Effector memory CD4-positive, alpha-beta T cell (primary cell): ENCODE results near the gene IGF2.

Experiments
- DNase-seq, 3 donors: peaks; one replicate each; pipeline ENCODE4 v3.0.0-alpha.2; 2020
- H3K27ac ChIP-seq: 2 replicates; pipeline ENCODE4 v1.7.0; 2013; ENCODE audit warnings: mild to moderate bottlenecking, low read length, moderate library complexity; ENCODE audit not compliant: insufficient read depth, poor library complexity, severe bottlenecking
- H3K27me3 ChIP-seq: replicated peaks from 2 replicates; pipeline ENCODE4 v1.7.0; 2013; ENCODE audit warnings: mild to moderate bottlenecking, low read length; ENCODE audit not compliant: insufficient read depth, control insufficient read depth, poor library complexity, severe bottlenecking
- H3K36me3 ChIP-seq: 2 replicates; pipeline ENCODE4 v1.7.0; 2013; ENCODE audit warnings: mild to moderate bottlenecking, low read length, moderate library complexity; ENCODE audit not compliant: control insufficient read depth, insufficient read depth
- H3K4me1 ChIP-seq: 2 replicates; pipeline ENCODE4 v1.7.0; 2013; ENCODE audit warnings: low read length, mild to moderate bottlenecking; ENCODE audit not compliant: control insufficient read depth, insufficient read depth, poor library complexity, severe bottlenecking
- H3K4me3 ChIP-seq: 2 replicates; pipeline ENCODE4 v1.7.0; 2013; ENCODE audit warnings: low read length, low read depth, mild to moderate bottlenecking; ENCODE audit not compliant: insufficient read depth, poor library complexity, severe bottlenecking
- H3K9me3 ChIP-seq: 2 replicates; pipeline ENCODE4 v1.7.0; 2013; ENCODE audit warnings: mild to moderate bottlenecking, low read length, moderate library complexity; ENCODE audit not compliant: control insufficient read depth

Gene IGF2

DNA sequence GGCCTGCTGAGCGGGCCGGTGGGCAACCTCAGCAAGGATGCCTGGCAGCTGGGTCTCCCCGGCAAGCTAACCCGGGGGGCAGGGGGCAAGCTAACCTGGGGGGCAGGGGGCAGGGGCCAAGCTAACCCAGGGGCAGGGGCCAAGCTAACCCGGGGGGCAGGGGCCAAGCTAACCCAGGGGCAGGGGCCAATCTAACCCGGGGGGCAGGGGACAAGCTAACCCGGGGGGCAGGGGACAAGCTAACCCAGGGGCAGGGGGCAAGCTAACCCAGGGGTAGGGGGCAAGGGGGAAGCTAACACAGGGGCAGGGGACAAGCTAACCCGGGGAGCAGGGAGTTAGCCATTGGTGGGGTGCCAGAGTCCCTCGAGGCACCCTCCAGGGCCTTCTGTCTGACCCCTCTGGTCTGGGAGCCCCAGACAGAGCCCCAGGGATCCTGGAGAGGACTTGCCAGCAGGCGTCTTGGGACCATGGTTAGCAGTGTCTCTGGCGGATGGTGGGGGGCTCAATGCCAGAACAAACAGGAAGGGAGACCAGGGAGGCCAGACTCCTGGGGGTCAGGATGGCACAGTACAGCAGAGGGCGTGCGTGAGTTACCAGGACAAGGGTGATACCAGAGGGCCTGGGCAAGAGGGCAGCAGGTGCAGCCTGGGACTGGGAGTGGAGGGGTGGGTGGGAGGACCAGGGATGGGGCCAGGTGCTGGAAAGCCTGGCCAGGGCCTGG, 16.1 kb downstream of the IGF2 start:
- no peak for DNase-seq
- Histone ChIP-seq H3K9me3 (no peaks in the 10 kb centered on the region), H3K36me3 (no peaks in the 10 kb centered on the region), H3K27me3 (peaks cover 10% of the 10 kb centered on the region), H3K4me1 (no peaks in the 10 kb centered on the region), H3K4me3 (no peak overlapping the region), H3K27ac (no peak overlapping the region)

DNA sequence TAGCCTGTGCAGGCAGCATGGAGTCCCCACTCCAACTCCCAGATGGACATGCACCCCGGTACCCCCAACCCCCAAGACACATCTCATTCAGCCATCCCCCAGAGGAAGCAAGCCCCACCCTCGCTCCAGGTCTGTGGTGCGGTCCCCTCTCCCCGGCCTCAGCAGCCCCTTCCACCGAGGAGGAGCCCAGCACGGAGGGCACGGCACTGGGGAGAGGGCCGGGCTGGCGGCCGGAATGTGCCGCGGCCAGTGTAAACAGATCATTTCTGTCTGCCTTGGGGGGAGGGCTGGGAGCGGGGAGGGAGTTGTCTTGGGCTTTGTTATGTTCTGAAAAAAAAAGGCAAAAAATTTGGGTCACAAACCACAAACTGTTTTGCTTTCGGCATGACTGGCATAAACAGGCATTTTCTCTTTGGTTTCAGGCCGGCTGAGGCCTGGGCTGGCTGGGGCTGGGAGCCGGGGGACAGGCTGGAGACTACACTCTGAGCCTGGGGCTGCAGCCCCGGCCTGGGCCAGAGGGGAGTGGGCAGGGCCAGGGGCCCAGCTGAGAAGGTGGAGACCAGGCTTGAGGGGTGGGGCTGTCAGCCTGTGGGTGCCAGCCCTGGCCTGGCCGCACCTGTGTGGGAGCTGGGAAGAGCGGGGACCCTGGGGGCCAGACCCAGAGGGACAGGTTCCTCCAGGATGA, 16.8 kb downstream of the IGF2 start:
- no peaks in the 10 kb centered on the region for H3K4me1 ChIP-seq
- peaks cover 8% of the 10 kb centered on the region for H3K27me3 ChIP-seq
- no peak overlapping the region for H3K27ac ChIP-seq
- no peaks in the 10 kb centered on the region for H3K9me3 ChIP-seq
- no peaks in the 10 kb centered on the region for H3K36me3 ChIP-seq
- no peak overlapping the region for H3K4me3 ChIP-seq
- DNase-seq = no peak

DNA sequence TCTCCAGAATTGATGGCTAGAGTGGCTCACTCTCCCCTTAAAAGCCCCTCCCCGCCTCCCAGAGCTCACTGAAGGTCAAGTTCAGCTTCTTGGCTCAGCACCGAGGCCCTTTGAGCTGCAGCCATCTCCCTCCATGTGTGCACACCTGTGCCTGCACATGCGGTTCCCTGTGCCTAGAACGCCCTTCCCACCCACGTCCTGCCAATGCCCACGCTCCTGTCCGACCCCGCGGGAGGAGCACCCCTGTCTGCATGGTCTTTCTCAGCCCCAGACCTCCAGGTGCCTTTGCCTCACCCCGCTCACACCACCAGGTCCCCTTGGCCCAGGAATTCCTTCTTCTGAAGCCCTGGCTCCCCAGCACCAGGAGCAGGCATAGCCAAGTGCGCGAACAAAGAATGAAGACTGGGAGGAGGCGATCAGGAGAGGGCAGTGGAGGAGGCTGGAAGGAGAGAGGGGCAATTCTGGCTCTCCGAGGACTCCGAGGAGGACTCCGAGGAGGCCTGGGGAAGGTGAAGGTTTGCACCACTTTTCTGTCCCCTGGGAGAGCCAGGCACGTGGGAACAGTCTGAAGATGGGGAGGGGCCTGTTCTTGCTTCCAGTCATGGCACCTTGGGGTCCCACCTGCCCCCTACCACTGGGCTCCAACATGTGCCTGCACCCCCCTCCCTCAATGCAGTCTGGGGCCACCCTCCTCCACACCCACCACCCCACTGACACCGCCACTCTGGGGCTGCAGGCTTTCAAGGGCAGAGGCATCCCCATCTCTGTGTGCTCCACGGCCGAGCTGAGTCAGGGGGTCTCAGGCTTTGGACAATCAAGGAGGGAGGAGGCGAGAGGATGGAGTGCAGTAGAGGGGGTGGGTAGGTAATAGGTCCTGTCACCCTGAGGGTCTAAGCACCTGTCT, 17.7 kb downstream of the IGF2 start:
- Histone ChIP-seq H3K4me1 (no peaks in the 10 kb centered on the region), H3K36me3 (no peaks in the 10 kb centered on the region), H3K27me3 (peaks cover 8% of the 10 kb centered on the region), H3K27ac (no peak overlapping the region), H3K9me3 (no peaks in the 10 kb centered on the region), H3K4me3 (no peak overlapping the region)
- no peak for DNase-seq

DNA sequence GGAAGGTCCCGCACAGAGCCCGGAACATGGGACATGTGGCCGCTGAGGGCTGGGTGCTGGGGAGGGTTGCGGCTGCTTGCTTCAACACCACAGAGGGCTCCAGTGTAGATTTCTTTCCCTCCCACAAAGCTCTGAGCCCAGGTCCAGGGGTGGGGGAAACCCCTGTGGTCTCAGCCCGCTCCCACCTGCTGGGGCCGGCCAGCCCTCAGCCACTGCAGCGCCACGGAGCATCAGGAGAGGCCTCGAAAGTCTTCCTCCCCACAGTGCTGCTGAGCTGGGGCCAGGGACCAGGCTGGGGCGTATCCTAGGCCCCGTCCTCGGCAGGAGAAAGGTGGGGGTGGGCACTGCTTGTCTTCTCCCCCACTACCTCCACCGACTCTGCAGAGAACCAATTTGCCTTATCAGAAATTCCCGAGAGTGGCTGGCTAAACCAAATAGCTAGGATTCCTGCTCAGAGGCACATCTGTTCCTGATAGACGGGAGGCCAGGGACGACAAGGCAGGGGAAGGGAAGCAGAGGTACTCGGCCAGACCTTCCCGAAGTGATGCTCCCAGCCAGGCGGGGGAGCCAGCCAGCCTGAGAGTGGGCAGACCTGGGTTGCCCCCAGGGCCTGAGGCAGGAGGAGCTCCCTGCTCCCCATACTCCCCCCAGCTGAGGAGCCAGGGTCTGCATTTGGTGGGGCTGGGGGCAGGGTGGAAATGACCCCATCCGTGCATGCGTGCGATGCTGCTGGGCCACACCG, 18.7 kb downstream of the IGF2 start:
- H3K9me3 ChIP-seq = no peaks in the 10 kb centered on the region
- H3K4me3 ChIP-seq = no peak overlapping the region
- no peaks in the 10 kb centered on the region for H3K36me3 ChIP-seq
- H3K27ac ChIP-seq = no peak overlapping the region
- no peaks in the 10 kb centered on the region for H3K4me1 ChIP-seq
- H3K27me3 ChIP-seq = peaks cover 8% of the 10 kb centered on the region
- DNase-seq = no peak

DNA sequence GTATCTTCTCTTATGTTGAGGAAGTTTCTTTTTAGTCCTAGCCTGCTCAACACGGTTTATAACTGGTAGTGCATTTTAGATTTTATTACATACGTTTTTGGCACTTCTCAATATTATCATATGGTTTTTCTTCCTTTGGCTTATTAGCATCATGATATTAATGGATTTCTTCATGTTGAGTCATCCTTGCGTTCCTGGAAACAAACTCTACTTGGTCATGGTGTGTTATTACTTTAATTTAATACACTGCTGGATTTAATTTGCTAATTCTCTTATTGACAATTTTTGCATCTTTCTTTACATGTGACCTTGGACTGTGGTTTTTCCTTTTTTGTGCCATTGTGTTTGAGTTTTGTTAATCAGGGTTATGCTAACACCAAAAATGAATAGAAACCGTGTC, 20.5 kb downstream of the IGF2 start:
- no peak overlapping the region for H3K27ac ChIP-seq
- DNase-seq = no peak

GRCh38 chr11:2116680-2117079, 22.5 kb downstream of the IGF2 start:
- DNase-seq = no peak
- H3K4me3 ChIP-seq = no peak overlapping the region
- H3K36me3 ChIP-seq = no peaks in the 10 kb centered on the region
- no peak overlapping the region for H3K27ac ChIP-seq
- H3K9me3 ChIP-seq = no peaks in the 10 kb centered on the region
- no peaks in the 10 kb centered on the region for H3K4me1 ChIP-seq
- peaks cover 3% of the 10 kb centered on the region for H3K27me3 ChIP-seq

More for the DNA sequence above, 20.5 kb downstream of the IGF2 start:
- Histone ChIP-seq H3K27me3 (peaks cover 8% of the 10 kb centered on the region), H3K4me1 (no peaks in the 10 kb centered on the region), H3K9me3 (no peaks in the 10 kb centered on the region), H3K4me3 (no peak overlapping the region), H3K36me3 (no peaks in the 10 kb centered on the region)

GRCh38 chr11:2115308-2115707, 23.9 kb downstream of the IGF2 start:
- Histone ChIP-seq H3K4me1 (no peaks in the 10 kb centered on the region), H3K27ac (no peak overlapping the region), H3K36me3 (no peaks in the 10 kb centered on the region), H3K4me3 (no peak overlapping the region), H3K27me3 (no peaks in the 10 kb centered on the region), H3K9me3 (no peaks in the 10 kb centered on the region)
- no peak for DNase-seq

DNA sequence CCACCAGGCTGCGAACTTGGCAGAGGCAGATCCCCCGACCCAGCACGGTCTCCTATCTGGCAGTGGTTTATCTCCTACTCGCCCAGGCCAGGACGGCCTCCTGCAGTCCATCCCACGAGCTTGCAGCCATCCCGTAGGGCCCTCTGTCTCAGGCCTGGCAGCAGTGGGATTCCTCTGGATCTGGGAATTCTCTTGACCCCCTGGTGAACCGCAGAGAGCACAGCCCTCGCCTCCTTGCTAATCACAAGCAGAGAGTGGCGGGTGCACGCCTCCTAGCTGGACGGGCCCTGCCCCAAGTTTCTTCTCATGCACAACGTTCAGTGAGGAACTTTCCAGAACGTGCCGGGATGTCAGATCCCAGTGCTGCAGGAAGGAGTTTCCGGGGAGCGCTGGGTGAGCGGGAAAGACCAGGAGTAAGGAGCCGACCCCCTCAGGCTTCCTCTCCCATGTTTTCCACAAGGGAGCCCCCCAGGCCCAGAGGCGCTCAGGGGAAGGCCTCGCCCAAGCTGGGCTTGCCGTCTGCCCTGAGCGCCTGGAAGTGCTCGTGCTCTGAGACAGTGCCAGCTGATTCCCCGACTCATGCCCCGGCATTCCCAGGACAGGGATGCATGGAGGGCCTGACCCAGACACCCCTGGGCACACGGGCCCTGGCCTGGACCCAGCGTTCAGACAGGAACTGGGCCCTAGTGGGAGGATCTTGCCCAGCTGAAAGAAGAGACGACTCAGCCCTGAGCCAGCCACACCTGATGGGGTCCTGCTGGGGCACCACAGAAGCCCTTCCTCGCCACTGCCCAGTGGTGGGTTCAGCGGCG, 24.6 kb downstream of the IGF2 start:
- Histone ChIP-seq H3K27ac (no peak overlapping the region), H3K9me3 (no peaks in the 10 kb centered on the region), H3K36me3 (no peaks in the 10 kb centered on the region), H3K27me3 (no peaks in the 10 kb centered on the region), H3K4me3 (no peak overlapping the region), H3K4me1 (no peaks in the 10 kb centered on the region)
- no peak for DNase-seq

DNA sequence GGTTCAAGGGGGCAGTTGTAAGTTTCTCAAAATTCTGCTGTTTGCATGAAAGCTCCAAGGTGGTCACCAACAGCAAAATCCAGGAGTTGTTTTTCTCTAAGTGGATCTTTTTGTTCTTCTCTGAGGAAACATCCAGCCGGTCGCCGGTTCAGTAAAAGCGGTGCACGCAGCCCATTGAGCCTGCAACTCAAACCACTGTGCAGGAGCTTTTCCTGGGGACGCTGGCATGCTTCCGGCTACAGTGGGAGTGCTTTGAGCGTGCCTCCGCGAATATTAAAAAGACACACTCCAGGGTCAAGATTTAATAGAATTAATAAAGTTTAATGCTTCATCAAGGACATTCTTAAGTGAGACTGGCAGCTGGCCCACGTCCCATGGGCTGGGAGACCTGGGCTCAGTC, 25.4 kb downstream of the IGF2 start:
- Histone ChIP-seq H3K4me1 (no peaks in the 10 kb centered on the region), H3K4me3 (no peak overlapping the region), H3K36me3 (no peaks in the 10 kb centered on the region), H3K27me3 (no peaks in the 10 kb centered on the region), H3K27ac (no peak overlapping the region), H3K9me3 (no peaks in the 10 kb centered on the region)
- DNase-seq = no peak
